HG02610 (cell line): ENCODE measurements around the gene LTB4R.

Experiments used
- ATAC-seq: cut with Tn5 transposase; IDR thresholded peaks from one replicate; pipeline ENCODE4 v1.9.1; 2021; ENCODE audit warnings: mild to moderate bottlenecking, moderate library complexity; ENCODE audit not compliant: unreplicated experiment

LTB4R gene

DNA sequence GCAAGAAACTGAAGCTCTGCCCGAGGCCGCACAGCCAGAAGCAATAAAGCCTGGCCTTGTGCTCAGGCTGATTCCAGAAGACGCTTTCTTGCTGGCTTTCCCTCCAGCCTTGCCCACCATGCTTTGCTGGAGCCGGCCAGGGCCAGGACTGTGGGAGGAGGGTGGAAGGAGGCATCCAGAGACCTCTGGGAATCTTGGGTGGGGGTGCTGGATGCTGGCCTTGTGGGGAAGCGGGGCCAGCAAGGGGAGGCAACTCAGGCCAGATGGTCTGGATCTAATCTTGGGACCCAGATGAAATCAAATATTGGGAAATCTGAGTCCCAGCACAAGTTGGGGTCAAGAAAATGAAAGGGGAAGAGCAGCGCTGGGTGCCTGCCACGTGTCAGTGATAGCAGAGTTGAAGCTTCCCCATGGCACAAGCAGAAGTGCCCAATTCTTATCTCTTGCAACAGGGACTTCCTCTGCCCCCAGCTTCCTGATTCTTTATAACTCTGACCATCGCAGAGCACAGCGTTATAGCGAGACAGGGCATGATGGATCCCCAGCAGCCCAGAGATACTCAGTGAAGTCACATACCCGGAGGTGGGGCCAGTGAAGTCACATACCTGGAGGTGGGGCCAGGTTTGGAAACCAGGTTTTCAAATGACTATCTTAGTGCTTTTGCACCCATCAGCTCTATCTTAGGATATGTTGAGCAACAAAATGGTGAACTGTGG is 33.5 kb upstream of the LTB4R start:
- no peak for ATAC-seq

DNA sequence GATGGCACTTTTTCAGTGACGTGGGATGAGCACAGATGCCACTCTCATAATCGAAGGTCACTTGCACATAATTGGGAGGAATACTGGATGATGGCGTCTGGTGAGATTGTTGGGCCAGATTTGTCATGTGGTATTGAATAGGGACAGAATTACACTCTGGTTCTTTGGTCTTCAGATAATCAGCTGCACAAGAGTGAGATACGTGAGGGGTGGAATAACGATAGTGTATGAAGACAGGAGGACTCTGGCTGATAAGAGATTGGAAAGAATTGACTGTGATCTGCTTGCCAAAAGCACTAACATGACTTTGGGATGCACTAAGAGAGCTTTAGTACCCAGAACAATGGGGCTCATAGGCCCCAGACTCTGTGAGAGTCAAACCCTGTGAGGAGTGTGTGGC is 32.9 kb upstream of the LTB4R start:
- ATAC-seq = no peak

DNA sequence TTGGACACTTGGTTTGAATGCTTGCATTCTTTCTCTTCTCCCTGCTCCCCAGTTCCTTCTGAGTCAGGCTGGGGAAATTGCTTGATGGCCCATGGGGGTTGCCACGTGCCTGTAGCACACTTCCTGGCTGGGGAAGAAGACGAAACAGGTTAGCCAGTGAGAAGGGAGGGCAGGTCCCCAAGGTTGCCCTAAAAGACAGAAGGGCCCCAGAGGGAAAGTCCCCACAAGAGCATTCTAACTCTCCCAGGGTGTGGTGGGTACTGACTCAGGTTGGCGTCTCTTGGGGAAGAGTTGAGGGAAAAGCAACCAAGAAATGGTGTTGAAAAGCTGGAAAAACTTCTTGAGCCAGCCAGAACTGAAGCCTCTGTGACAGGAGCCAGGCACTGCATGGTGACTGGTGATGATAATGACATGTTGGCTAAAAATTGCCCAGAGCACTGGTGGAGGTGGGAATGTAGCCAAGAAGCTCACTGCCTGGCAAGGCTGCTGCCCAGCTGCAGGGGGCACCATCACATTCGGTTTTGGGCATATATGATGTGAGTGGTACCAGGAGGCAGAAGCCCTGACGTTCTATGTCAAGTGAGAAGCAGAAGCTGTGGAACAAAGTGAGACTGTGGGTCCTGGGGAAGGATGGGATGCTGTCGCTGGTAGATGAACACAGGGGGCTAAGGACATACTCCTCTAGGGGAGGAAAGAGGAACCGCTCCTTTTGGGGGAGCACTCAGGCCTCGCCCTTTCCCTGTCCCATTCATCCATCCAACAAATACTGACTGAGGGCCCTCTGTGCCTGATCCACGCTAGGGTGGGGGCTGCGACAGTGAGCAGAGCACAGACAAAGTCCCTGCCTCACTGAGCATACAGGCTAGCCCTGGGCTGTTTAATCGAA is 31.8 kb upstream of the LTB4R start:
- peak; percentile 80 for ATAC-seq

DNA sequence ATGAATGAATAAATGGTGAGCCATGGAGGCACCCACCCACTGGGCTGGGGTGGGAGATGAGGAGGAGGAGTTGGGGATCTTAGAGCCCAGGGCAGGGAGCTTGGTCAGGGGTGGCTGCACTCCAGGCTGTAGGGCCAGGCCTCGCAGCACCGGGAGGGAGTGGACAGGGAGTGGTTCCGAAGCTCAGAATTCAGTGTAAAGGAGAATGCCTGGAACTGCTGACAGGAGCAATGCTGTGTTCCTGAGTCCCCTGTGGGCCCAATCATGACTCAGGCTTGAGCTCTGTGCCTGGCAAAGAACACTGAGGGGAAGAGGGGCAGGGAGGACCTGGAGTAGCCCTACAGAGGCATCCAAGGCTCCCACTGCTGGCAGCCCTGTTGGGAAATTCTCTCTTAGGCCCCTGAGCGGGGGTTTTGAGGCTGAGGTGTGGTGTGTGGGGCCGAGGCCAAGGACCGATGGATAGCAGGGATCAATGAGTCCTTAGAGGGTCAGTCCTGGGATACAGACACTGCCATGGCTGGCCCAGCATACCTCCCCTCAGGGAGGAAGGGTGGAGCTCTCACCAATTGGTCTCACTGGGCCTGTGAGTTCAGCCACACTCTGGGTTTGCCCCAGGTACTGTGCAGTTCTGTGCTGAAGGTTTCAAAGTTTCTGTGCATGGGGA is 30.4 kb upstream of the LTB4R start:
- ATAC-seq = no peak

DNA sequence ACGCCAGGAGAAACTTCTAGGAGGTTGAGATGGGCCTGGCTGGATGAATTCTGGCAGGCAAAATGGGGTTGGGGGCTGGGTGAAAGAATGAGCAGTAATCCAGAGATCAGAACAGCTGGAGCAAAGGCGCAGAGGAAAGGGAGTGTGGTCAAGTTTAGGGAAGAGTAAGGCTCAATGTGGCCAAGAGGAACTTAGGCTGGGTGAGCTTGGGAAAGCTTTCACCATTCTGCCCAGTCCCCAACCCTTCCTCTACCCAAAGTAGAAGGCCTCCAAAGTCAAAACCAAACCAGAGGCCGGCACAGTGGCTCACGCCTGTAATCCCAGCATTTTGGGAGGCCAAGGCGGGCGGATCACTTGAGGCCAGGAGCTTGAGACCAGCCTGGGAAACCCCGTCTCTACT is 29.7 kb upstream of the LTB4R start:
- no peak for ATAC-seq

DNA sequence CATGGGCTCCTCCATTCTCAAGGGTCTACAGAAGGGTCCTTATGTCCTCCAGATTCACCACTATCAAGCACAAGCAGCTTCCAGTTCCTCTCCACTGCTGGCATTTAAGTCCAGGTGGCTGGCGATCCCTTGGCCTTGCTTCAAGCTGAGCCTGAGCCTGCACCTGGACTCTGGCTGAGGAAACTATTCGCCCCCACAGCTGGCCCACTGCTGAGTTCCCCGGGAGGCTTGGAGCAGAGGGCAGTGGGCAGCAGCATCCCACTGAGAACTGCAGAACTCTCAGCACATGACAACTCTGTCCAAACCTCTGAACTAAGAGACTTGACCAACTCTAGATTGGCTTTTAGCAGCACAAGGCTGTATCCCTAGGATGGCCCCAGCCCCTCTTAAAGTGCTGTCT is 28.6 kb upstream of the LTB4R start:
- no peak for ATAC-seq

DNA sequence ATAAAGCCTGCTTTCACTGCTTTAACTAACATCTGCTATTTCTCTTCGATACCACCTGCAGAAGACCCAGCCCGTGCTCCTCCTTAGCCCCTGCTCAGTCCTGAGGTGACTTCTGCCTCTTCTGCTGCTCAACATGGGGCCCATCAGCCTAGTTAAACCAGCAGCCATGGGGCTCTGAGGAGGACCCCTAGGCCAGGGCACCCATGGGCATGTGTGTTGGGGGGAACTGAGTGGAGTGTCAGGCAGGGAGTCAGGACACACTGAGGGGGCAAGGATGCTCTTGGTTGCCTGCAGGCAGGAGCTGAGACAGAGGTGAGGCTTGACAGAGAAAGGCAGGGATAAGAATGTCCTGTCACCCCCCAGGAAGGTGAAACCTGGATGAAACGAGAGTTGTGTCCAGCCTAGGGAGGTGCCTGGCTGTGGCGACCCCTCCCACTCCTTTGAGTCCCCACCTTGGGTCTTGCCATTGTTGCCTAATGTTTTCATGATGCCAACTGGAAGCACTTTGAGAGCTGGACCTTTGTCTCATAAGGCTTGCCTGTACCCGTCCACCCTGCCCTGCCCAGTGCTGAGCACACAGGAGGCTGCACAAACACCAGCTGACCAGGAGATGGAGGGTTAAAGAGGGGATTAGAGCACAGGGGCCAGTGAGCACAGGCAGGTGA is 27.4 kb upstream of the LTB4R start:
- no peak for ATAC-seq

DNA sequence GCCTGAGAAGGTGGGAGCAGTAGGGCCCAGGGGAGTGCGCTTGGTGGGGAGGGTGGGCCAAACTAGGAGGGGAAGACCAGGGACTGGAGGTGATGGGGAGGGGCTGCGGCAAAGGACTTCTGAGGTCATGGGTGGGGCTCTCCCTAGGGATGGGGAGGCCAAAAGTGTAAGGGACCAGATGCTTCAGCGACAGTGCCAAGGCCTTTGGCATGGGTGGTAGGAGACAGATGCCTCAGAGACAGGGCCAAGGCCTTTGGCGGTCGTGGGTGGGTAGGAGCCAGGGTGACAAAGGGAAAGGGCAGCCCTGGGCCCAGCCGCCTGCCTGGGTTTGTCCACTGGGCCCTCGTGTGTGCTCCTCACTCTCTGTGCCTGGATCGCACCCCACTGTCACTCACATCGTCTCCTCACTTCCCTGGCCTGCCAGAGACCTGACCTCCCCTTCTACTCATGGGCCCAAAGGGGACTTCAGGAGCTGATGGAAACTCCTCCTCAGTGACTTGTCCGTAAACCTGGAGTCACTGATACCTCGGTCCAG is 26.7 kb upstream of the LTB4R start:
- ATAC-seq = no peak

DNA sequence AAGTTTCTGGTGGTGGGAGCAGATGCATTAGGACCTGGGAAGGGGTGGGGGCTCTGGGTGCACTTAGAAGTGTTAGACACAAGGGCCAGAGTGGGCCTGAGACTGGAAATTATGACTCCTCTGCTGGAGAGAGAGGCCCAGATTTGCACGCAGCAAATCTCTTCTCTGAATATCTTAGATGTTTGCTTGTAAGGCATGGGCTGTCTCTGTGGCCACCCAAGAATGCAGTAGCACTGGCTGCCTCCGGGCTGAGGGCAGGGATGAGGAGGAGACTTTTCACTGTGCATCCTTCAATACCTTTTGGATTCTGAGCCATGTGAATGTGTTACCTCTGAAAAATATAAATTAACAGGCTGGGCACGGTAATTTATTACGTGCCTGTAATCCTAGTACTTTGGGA is 26.0 kb upstream of the LTB4R start:
- no peak for ATAC-seq

DNA sequence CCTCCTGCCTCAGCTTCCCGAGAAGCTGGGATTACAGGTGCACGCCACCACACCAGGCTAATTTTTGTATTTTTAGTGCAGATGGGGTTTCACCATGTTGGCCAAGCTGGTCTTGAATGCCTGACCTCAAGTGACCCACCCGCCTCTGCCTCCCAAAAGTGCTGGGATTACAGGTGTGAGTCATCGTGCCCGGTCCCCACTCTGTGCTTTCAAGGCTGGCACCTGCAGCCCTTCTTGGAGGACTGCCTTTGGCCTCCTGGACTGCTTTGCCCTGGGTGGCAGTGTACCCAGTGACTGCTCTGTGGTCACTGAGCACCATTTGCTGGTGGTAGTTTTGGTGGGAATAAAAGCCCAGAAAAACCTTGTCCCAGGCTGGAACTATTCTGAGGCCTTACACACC is 24.3 kb upstream of the LTB4R start:
- no peak for ATAC-seq

DNA sequence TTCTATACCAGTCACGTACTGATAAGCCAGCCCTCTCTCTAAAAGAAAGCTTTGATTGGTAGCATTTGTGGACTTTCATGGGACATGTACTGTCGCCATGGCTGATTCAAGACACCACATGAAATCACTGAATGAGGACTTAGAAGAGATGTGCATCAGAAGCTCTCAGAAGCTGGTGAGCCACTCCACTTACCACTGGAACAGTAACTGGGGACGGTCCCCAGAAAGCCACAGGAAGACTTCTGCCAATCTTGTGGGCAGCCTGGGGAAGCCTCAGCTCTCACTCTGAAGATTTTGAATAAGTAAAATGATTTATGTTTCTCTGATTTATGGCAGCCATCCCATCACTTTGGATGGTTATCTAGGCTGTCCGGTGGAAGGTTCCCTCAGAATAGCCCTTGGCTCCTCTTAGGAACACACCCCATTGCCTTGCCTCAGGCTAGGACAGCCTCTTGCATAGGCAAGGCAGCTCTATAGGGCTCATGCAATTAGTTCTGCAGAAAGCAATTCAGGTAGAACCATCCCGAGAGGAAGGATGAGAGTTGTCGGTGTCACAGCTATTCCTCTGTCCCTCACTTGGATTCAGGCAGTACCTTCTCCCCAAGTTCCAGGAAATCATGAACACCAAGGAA is 21.5 kb upstream of the LTB4R start:
- peak; percentile 73 for ATAC-seq

DNA sequence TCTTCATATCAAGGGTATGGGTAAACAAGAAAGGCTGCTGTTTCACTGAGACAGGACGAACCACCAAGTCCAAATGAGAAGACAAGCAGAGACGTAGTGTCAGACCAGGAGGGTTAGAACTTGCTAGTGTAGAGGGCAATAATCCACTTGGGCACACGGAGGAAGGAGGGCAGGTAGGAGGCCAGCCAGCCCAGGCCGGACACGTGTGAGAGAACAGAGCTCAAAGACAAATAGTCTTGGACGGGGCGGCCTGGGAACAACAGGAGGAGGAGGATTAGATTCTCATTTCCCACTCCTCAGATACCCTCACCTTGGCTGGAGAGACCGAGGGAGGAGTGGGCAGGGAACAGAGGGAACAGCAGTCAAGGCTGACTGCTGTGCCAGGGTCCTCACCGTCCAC is 20.6 kb upstream of the LTB4R start:
- ATAC-seq = no peak

DNA sequence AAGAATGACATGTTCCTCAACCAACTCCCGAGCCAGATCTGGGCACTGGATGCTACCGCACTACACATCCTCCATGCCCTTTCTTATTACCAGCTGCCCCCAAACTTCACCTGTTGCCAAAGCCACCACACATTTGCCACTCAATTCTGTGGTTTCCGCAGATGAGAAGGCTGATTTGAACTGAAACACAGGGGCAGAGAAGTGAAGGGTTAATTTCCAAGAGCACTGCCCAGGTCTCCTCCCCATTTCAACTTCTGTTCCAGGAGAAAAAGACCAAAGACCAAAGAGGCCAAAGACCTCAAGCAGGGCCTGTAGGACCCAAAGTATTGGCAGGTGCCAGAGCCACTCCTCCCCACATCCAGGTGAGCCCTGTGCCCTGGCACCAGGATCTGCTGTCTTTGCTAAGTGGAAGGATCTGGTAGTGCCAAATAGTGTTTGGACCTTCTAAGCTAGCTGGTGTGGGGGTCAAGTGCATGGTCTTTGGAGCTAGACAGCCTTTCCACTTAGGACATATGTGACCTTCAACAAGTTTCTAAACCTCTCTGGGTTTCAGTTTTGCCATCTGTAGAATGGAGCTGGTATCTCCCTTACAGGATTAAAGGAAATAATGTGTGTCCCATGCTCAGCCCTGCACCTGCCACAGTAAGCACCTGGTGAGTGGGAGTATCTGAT is 19.7 kb upstream of the LTB4R start:
- no peak for ATAC-seq

DNA sequence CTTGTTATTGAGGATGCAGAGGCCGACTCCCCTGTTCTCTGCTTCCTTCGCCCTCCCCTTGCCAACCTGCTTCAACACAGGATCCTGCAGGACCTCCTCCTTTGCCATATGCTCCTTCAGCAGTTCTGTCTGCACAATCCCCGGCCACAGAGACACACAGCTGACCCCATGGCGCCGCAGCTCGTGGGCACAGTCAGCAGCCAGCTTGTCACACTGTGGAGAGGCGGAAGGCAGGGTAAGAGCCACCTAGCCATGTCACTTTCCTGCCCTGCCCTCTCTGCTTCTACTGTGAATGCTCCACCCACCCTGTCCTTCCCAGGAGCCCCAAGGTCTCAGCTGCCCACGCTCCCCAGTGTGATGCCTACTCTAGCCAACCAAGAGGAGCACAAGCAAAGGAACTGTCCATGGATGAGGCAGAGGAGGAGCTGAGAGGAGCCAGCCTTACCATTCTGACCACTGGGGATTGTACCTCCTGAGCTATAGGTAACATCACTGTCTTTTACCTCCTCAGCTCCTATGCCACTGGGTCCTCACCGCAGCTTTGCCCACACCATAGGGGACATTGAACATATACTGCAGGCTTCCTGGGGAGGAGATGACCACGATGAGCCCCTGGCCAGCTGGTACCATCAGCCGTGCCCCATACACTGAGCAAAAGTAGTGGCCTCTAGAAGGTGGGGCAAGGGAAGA is 19.0 kb upstream of the LTB4R start:
- ATAC-seq = no peak

DNA sequence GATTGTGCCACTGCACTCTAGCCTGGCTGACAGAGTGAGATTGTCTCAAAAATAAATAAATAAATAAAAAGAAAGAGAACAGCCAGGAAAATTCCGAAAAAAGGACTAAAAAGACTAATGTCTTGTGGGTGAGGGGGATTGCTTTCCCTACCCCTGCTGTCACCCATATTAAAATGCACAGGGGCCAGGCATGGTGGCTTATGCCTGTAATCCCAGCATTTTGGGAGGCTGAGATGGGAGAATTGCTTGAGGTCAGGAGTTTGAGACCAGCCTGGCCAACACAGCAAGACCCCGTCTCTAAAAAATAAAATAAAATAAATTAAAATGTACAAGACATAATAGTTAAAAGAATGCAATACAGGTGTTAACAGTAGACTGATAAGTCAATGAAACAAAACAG is 17.8 kb upstream of the LTB4R start:
- no peak for ATAC-seq

DNA sequence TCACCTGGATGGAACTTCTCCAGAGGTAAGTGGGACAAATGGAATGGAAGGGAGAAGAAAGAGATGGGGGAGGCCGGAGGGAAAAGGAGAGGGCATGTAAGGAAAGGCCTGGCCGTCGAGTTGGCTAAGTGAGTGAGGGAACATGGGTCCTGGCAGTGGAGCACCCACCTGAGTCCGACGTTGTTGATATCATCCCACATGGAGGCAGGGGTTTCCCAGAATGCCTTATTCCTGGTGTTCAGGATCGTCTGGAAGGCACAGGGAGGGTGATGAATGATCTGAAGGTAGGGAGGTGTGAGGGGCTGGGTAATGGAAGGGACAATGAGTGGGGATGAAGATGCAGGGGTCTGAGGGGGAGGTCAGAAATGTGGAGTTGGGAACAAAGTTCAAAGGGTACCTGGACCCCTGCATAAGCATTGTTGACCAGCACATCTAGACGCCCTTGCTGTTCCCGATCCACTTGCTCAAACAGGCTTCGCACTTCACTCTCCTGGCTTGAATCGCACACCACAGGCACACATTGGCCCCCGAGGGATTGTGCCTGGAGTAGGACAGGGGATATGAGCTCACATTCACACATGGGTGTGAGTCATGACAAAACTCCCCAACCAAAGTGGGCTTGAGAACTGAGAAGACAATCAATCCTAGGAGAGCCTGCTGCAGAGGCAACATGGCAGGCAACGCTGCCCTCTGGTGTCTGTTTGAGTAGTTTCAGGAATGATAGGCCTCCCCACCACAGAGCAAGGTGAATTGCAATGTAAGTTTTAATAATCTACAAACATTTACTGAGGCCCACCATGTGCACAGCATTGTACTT is 14.8 kb upstream of the LTB4R start:
- ATAC-seq = peak; percentile 72

DNA sequence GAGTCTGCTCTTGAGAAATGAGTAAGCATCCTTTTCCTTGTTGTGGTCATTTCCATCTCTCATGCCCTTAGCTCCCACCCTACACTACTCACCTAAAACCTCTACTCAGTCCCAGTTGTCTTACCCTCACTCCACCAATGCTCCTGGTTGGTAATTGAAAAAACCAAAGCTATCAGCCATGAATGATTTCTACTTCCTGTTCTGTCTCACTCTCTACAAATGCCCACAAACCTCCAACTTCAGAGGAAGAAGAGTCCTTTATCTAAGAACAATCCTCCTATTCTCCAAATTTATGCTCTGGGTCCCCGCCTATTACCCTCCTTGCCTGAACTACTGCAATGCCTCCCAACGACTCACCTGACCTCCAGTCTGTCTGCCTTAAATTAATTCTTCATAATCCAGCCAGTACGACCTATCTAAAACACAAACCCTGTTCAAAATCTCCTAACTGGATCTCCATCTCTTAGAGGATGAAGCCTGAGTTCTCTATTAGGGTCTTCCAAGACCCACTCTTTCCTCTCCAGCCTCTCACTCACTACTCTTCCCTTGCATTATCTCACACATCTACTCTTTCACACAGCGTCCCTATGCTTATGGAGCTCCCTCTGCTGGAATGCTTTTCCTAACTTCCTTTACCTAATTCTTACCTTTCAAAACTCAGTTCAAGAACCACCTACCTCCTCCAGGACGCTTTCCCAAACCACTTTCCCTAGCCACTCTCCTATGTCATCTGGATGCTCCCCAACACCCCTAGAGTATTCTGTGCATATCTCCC is 13.9 kb upstream of the LTB4R start:
- peak; percentile 48 for ATAC-seq

DNA sequence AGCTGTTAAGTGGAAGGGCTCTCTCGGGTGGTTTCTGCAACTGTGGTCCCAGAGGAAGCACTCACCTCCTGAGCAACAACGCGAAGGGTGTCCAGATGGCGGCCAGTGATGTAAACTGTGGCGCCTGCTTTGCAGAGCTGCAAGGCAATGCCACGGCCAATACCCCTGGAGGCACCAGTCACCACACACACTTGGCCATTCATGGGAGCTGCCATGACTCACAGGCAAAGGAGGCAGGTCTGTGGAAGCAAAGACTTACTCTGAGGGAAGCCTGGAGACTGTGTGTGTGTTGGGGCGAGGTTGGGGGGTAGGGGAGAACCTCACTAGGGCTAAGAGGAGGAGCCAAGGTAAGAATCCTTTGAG is 12.4 kb upstream of the LTB4R start:
- no peak for ATAC-seq
